Endometrium (tissue), 2 donors: Measurements from ENCODE around the gene FZD2.

Experiments
- FAIRE-seq: peaks from 2 replicates; lab custom pipeline; 2012; peaks lifted over from hg19 to GRCh38; lab: Jason Lieb, UNC
- donor health status: control.
- donor health status: control.

FZD2 gene

GRCh38 chr17:44607836-44608690, 50.8 kb downstream of the FZD2 start:
- FAIRE-seq: no peak

DNA sequence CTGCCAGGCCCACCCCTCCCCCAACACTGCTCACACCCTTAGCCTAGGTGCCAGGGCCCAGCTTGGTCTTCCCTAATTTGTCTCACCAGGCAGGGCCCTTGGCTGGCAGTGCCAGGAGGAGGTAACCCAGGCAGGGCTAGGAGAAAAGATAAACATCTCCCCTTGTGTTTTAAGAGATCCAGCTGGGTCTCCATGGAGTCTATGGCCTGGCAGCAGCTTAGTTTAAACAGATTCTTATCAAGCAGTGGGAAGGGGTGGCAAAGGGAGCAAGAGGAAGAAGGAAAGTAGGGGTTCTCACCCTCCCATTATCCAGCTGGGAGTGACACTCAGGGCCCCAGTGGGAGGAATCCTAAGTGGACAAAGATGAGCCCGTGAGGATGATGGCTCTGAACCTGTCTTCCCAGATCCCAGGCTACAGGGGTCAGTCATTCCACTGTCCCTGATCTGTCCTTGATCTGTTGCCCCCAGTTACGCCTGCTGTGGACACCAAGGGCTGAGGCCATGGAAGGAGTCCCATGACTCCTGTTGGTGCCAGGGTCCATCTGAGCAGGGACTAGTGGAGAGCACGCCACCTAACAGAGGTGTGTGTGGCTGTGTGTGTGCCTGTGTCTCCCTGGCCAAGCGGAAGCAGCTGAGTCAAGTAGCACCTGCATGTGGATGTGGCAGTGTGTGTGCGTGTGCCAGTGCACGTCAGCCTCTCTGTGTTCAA, 51.6 kb downstream of the FZD2 start:
- no peak for FAIRE-seq

DNA sequence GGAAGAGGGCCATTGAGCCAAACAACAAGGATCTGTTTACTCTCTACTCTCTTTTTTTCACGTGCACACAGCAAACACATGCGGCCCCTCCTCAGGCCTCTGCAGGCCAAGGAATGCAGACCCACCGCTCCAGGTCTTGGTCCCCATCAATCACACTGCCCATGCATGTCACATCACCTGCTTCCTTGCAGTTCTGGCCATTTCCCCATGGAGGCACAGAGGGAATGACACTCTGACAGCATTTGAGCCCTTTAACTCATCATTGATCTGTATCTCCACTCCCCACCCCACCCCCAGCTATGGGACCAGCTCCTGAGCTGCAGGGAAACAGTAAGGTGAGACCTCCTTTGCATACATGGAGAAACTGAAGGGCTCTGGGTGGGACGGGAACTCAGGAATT, 53.0 kb downstream of the FZD2 start:
- no peak for FAIRE-seq
